Ascending aorta (tissue), 2 donors: ENCODE data around the gene TMEM54. TPM values are rescaled to one million over a fixed set of nuclear protein-coding genes. Genes with fewer than 3 reads are reported as not detected.

ENCODE experiments used
- DNase-seq, 2 donors: peaks; one replicate each; pipeline ENCODE4 v3.0.0-alpha.2; 2019; ENCODE audit warnings: low spot score in 2 of 2
- H3K27ac ChIP-seq, 2 donors: fragments of 200-600 bp; sonication (generic); one replicate each; pipeline ENCODE4 v1.5.1; 2016 to 2017; ENCODE audit warnings: mild to moderate bottlenecking in 1 of 2
- H3K27me3 ChIP-seq: fragments of 200-600 bp; sonication (generic); one replicate; pipeline ENCODE4 v1.5.1; 2017
- H3K36me3 ChIP-seq, 2 donors: fragments of 200-600 bp; sonication (generic); one replicate each; pipeline ENCODE4 v1.5.1; 2016
- H3K4me1 ChIP-seq, 2 donors: fragments of 200-600 bp; sonication (generic); one replicate each; pipeline ENCODE4 v1.5.1; 2016 to 2017; ENCODE audit warnings: mild to moderate bottlenecking in 1 of 2
- H3K4me3 ChIP-seq, 2 donors: fragments of 200-600 bp; sonication (generic); one replicate each; pipeline ENCODE4 v1.5.1; 2016 to 2017; ENCODE audit warnings: mild to moderate bottlenecking in 1 of 2
- H3K9me3 ChIP-seq, 2 donors: fragments of 200-600 bp; sonication (generic); one replicate each; pipeline ENCODE4 v1.5.1; 2016
- intact Hi-C: fragments of 100-400 bp; cut with DNase I; formaldehyde crosslinking; loops from one replicate; pipeline ENCODE4 v1.15.1; 2023
- total RNA-seq: library from RNA; depleted of rRNA; stranded (reverse); fragments of >200 nt; gene quantifications from one replicate; pipeline ENCODE4 v1.1.0, GENCODE V29; 2016
- TF ChIP-seq, protein P1 (sequence below), 3 experiments: fragments of 200-600 bp in 2 of 3; fragments of 450-650 bp in 1 of 3; sonication (generic) in 2 of 3; IDR thresholded peaks; one replicate each; pipeline ENCODE4 v1.5.1; 2016 to 2019; ENCODE audit warnings: antibody characterized with exemption in 3 of 3, mild to moderate bottlenecking in 1 of 3, moderate library complexity in 1 of 3

TMEM54 gene
- total RNA-seq: 60.9 TPM

DNA sequence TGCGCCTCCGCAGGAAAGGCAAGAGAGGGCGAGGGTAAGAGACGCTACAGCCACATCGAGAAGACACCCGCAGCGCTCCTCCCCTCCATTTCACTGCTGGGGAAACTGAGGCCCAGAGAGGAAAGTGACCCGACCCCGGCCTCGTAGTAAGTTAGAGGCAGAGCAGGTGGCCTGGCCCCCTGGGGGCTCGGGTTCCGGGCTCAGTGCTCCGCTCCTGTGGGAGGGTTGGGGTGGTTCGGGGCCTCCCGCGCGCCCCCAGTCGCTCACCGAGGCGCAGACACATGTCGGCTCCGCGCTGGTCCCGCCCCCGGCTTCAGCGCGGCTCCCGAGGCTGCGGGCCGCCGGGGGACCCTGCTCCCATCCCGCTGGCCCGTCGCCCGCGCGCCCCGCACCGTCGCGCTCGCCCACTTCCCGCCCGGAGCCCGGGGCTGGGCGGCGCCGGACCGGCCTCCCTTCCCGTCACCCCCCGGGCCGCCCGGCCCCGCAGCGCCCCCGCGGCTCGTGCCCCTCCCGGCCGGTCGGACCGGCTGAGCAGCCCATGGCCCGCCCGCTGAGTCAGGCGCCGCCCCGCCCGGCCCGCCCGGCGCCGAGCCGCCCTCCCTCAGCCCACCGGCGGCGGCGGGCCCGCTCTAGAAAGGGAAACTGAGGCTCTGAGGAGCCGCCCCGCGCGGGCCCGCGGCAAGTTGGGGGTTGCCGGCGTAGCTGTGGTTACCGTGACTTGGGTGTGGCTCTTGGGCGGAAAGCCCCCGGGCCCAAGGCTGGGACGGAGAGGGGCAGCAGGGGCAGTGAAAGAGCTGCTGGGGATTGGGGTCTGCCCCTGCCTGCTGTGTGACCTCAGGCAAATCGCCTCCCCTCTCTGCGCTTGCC lies at the start of gene TMEM54:
TMEM54 (minus strand) TSS at position 434 of the 867 bp plus-strand sequence; CDS start at position 283, 151 bp downstream.
- H3K36me3 ChIP-seq: no peaks in the 10 kb centered on the region
- H3K4me3 ChIP-seq: peak within 1 kb of the TSS; percentile 78 to 97
- intact Hi-C loops: no loop called here
- peaks cover 4 to 6% of the 10 kb centered on the region in 2 donors for H3K4me1 ChIP-seq
- no peaks in the 10 kb centered on the region for H3K9me3 ChIP-seq
- no peak within 1 kb of the TSS for H3K27ac ChIP-seq
- TF ChIP-seq, protein P1, sequence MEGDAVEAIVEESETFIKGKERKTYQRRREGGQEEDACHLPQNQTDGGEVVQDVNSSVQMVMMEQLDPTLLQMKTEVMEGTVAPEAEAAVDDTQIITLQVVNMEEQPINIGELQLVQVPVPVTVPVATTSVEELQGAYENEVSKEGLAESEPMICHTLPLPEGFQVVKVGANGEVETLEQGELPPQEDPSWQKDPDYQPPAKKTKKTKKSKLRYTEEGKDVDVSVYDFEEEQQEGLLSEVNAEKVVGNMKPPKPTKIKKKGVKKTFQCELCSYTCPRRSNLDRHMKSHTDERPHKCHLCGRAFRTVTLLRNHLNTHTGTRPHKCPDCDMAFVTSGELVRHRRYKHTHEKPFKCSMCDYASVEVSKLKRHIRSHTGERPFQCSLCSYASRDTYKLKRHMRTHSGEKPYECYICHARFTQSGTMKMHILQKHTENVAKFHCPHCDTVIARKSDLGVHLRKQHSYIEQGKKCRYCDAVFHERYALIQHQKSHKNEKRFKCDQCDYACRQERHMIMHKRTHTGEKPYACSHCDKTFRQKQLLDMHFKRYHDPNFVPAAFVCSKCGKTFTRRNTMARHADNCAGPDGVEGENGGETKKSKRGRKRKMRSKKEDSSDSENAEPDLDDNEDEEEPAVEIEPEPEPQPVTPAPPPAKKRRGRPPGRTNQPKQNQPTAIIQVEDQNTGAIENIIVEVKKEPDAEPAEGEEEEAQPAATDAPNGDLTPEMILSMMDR (IDR thresholded peaks at IDR 0.05): peak in 1 of 3 experiments; percentile 18
- H3K27me3 ChIP-seq: no peaks in the 10 kb centered on the region
- DNase-seq: no peak

- Histone ChIP-seq H3K4me1 (peaks cover 13 to 42% of the 10 kb centered on the region in 2 donors), H3K27ac (peak overlapping the region; percentile 71 to 79)
- intact Hi-C loops: loop anchor here (5.0 kb wide), 1 partner anchor 38 kb away; no protein-coding TSS in a partner anchor
These were observed 48.3 kb upstream of the TMEM54 start for GRCh38 chr1:32949519-32949918.

DNA sequence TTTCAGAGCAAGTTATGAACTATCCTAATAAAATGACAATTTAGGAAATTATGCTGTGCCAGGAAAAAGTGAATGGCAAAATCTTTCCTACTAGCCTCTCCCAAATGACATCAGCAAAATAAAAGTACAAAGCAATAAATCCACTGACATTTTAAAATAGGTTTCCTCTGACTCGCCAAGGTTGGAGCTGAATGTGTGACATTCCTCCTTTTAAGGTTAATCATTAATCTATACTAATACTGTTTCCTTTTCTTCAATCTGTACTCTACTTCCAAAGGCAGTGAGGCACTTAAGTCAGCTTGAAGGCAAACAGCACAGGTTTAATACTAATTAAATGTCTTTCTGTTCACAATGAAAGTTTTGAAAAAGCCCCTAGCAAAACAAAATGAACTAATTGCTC lies 47.7 kb upstream of the TMEM54 start:
- TF ChIP-seq, protein P1 (IDR thresholded peaks at IDR 0.05): no peak
- intact Hi-C loops: loop anchor here (1.0 to 5.0 kb wide), 2 partner anchors 15 to 38 kb away; partner anchors contain the start of gene RNF19B
- no peak overlapping the region for H3K4me3 ChIP-seq
- H3K27me3 ChIP-seq: no peaks in the 10 kb centered on the region
- DNase-seq: no peak
- peaks cover 13 to 42% of the 10 kb centered on the region in 2 donors for H3K4me1 ChIP-seq
- peaks cover 18% of the 10 kb centered on the region in 2 donors for H3K36me3 ChIP-seq
- no peaks in the 10 kb centered on the region for H3K9me3 ChIP-seq
- peak overlapping the region; percentile 71 to 79 for H3K27ac ChIP-seq

More at GRCh38 chr1:32949519-32949918, 48.3 kb upstream of the TMEM54 start:
- no peak for DNase-seq
- Histone ChIP-seq H3K4me3 (no peak overlapping the region), H3K36me3 (peaks cover 12 to 13% of the 10 kb centered on the region in 2 donors), H3K27me3 (no peaks in the 10 kb centered on the region), H3K9me3 (no peaks in the 10 kb centered on the region)
- TF ChIP-seq, protein P1 (IDR thresholded peaks at IDR 0.05): no peak

DNA sequence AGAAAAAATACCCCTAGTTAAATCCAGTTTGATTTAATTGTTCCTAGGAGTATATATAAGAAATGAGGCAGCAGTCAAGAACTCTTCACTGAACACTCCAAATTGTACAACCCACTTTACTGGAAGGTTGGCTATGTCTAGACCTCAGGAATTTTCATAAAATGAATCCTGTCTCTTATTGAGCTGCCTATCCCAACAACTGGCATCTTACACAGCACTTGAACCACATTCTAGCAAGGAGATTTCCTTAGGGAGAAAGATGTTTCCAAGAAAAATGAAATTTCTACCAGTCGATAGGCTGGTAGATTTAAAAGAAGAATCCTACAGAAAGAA lies 47.2 kb upstream of the TMEM54 start:
- peaks cover 13 to 42% of the 10 kb centered on the region in 2 donors for H3K4me1 ChIP-seq
- H3K9me3 ChIP-seq: no peaks in the 10 kb centered on the region
- intact Hi-C loops: loop anchor here (1.0 to 5.0 kb wide), 2 partner anchors 16 to 39 kb away; partner anchors contain the start of gene RNF19B
- DNase-seq: no peak
- TF ChIP-seq, protein P1 (IDR thresholded peaks at IDR 0.05): no peak
- H3K36me3 ChIP-seq: peaks cover 24% of the 10 kb centered on the region in 2 donors
- no peak overlapping the region for H3K4me3 ChIP-seq
- peak overlapping the region; percentile 71 to 79 for H3K27ac ChIP-seq
- no peaks in the 10 kb centered on the region for H3K27me3 ChIP-seq

DNA sequence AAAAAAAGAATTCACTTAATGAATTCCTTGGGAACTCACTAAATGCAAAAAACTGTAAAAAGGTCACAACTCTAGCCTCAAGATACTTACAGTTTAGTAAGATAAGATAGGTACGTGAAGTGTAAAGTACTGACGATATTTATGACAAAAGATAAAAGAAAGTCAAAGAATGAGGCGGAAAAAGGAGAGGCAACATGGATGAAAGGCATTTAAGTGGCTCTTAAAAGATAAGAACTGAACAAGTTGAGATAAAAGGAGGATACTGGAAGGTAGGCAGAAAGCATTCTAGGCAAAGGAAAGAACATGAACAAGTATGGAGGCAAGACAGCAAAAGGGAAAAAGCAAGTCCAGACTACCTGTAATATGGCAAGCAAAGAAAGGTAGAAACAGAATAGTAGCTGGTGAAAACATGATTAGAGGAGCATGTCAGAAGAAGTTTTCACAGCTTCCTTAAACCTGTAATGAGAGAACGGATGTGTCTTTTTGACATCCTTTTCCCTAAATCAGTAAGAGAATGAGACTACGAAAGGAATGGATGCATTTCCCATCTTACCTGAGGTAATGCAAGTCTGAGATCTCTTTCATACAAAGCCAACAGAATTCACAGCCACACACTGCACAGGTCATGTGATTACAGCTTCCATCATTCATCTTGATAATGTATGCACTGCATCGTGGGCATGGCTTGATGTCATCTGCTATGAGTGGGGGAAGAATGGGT lies 46.6 kb upstream of the TMEM54 start:
- no peak for DNase-seq
- no peaks in the 10 kb centered on the region for H3K27me3 ChIP-seq
- peaks cover 13 to 42% of the 10 kb centered on the region in 2 donors for H3K4me1 ChIP-seq
- H3K4me3 ChIP-seq: no peak overlapping the region
- peak overlapping the region; percentile 71 to 79 for H3K27ac ChIP-seq
- peaks cover 29% of the 10 kb centered on the region in 2 donors for H3K36me3 ChIP-seq
- intact Hi-C loops: loop anchor here (1.0 to 5.0 kb wide), 2 partner anchors 16 to 39 kb away; partner anchors contain the start of gene RNF19B
- H3K9me3 ChIP-seq: no peaks in the 10 kb centered on the region
- TF ChIP-seq, protein P1 (IDR thresholded peaks at IDR 0.05): no peak
